Stimulated activated CD4-positive, alpha-beta T cell treated with anti-CD3 and anti-CD28 coated beads, Interleukin-12 subunit alpha, Interleukin-12 subunit beta, amount 100 ng/mL, for 4 hours (primary cell): ENCODE measurements around the gene IFITM2.
"Not testable (repeated sequence)": the region's sequence is repeated elsewhere in the genome, so short reads cannot be mapped to it uniquely, and the experiment has no call there.

ENCODE experiments used
- DNase-seq: peaks from one replicate; pipeline ENCODE4 v3.0.0-alpha.2; 2020

IFITM2 gene

GRCh38 chr11:293852-294661 lies 13.6 kb upstream of the IFITM2 start:
- DNase-seq, result no peak

- no peak for DNase-seq
Observed at GRCh38 chr11:294780-295179, 12.8 kb upstream of the IFITM2 start.

- DNase-seq, result no peak
Observed at GRCh38 chr11:295351-296170, 12.1 kb upstream of the IFITM2 start.

- DNase-seq, result no peak
Observed at GRCh38 chr11:296171-297050, 11.2 kb upstream of the IFITM2 start.

- DNase-seq, result no peak
Observed at GRCh38 chr11:297051-297585, 10.5 kb upstream of the IFITM2 start.

GRCh38 chr11:297586-298405 lies 9.8 kb upstream of the IFITM2 start:
- DNase-seq, result no peak

GRCh38 chr11:298406-299065 lies 9.1 kb upstream of the IFITM2 start:
- no peak for DNase-seq

- no peak for DNase-seq
Observed at GRCh38 chr11:299081-299891, 8.3 kb upstream of the IFITM2 start, which contains the start of gene IFITM5. Gene IFITM5 (minus strand): TSS chr11:299526. CDS start chr11:299490, 36 bp downstream.

- no peak for DNase-seq
Observed at GRCh38 chr11:299951-300735, 7.5 kb upstream of the IFITM2 start.

GRCh38 chr11:303363-303762 lies 4.3 kb upstream of the IFITM2 start:
- no peak for DNase-seq

GRCh38 chr11:304061-304506 lies 3.5 kb upstream of the IFITM2 start:
- DNase-seq, result no peak

GRCh38 chr11:304915-305843 lies 2.4 kb upstream of the IFITM2 start:
- DNase-seq, result peak; percentile 52

GRCh38 chr11:305844-306211 lies 1.8 kb upstream of the IFITM2 start:
- no peak for DNase-seq

- no peak for DNase-seq
Observed at GRCh38 chr11:306645-307371, 808 bp upstream of the IFITM2 start.

GRCh38 chr11:308740-309665 lies 1.4 kb downstream of the IFITM2 start:
- DNase-seq, result not testable (repeated sequence)

- not testable (repeated sequence) for DNase-seq
Observed at GRCh38 chr11:309979-310572, 2.5 kb downstream of the IFITM2 start.
